Measurements from ENCODE around the gene PHPT1.

- TF ChIP-seq POLR2AphosphoS5 (IDR thresholded peaks at IDR 0.05; ENCODE audit: low read depth, low read length) (no peak; the same call in 1 of the 2 replicates), SRF (IDR thresholded peaks at IDR 0.05; ENCODE audit: low read depth, low read length) (no peak)
These were observed 41.0 kb upstream of the PHPT1 start for GRCh38 chr9:136808075-136808805.
